Stimulated activated CD8-positive, alpha-beta memory T cell treated with anti-CD3 and anti-CD28 coated beads, Interleukin-4, amount 100 ng/mL, for 48 hours (primary cell): Measurements from ENCODE around the gene MOGAT3.
A peak's percentile ranks its signal among the peaks of the same experiment; 100 is the strongest.

Experiments used
- DNase-seq: peaks from one replicate; pipeline ENCODE4 v3.0.0-alpha.2; 2020

MOGAT3 gene

DNA sequence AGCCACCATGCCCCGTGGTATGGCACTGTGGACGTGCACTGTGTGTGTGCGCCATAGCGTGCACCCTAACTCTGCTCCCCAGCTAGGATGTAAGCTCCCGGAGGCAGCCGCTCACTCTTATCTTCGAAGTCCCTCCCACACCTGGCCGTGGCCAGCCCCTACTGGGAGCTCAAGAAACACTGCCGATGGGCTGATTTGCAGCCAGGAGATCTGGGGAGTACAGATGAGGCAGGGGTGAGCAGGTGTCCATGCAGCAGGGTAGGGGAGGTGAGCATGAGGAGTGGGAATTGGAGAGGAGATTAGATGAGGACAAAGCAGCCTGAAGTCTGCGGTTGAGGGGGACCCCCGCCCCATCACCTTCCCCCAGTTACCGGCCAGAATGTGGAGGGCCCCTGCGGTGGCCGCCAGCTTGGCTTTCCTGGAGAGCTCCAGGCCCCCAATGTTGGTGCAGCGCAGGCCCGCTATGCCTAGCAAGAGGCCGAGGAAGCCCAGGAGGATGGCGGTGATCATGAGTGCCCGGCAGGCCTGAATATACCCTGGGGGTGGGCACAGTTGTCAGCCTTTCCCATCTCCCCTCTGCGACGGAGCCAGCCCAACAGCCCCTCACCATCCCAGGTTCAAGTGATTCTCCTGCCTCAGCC lies 33.2 kb upstream of the MOGAT3 start:
- DNase-seq = no peak

DNA sequence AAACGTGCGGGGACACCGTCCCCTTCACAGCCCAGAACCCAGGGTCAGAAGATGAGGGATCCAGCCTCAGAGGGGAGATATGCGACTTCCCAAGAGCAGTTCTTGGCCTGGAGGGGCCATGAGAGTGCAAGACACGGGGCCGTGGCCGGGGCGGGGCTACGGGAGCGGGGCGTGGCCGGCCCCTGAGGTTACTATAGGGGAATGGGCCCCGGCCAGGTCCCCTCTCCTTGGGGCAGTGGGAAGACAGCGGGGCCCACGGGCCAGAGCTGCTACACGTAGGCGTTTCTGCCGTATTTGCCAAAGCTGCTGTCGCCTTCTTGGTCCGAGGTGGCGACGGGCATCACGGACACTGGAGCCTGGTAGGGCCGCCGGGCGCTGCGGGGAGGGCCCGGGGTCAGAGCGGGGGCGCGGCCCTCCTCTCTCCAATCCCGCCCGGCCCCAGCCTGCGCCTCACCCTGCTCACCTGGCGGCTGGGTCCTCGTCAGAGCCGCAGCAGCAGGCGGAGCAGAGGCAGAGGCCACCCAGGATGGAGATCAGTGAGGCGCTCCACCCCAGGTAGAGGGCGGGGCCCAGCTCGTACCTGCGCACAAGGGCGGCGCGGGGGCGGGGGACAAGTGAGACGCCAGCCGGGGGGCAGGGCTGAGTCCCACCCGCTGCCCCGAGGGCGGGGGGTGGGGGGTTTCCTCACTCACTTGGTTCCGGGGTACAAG lies 31.5 kb upstream of the MOGAT3 start:
- no peak for DNase-seq

DNA sequence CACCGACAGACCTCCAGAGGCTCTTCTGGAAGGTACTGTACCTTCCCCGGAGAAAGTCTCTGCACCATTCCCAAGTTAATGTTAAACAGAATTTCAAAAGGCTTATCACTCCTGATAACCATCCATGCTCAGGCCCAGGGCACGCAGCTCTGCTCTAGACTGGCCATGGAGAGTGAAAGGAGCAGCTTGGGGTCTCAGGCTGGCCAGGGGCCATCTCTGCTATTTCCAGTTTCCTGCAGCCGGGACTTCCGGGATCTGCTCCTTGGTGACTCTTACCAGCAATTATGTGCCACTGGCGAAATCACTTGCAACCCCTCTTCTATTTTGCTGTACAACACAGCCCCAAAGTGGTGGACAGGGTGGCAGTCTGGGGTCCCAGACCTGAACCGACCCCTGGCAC lies 30.8 kb upstream of the MOGAT3 start:
- DNase-seq = no peak

DNA sequence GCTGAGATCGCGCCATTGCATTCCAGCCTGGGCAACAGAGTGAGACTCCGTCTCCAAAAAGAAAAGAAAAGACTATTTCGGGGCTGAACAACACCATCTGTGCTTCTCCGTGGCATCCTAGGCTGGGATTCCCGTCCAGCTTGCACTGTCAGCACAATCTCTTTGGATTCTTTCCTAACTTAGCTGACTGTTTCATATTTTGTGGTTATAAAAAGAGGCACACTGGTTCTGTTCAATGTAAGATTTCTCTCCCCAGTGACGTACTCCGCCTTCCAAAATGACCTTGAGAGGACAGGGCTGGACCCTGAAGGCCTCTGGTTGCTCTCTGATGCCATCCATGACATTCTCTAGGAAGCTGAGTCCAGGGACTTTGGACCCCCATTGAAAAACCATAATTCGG lies 25.9 kb upstream of the MOGAT3 start:
- no peak for DNase-seq

DNA sequence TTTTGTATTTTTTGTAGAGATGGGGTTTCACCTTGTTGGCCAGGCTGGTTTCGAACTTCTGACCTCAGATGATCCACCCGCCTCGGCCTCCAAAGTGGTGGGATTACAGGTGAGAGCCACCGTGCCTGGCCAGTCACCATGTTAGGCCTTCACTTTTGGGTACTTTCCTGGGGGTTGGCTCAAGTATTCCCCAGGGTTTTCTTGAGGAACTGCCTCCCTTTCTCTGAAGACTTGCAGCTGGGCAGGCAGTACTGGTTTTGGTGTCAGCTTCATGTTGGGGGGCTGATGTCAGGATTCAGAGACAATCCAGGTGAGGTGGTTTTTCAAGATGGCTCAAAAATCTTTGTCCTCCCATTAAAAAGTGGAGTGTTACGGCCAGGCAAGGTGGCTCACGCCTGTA lies 24.8 kb upstream of the MOGAT3 start:
- DNase-seq = no peak

DNA sequence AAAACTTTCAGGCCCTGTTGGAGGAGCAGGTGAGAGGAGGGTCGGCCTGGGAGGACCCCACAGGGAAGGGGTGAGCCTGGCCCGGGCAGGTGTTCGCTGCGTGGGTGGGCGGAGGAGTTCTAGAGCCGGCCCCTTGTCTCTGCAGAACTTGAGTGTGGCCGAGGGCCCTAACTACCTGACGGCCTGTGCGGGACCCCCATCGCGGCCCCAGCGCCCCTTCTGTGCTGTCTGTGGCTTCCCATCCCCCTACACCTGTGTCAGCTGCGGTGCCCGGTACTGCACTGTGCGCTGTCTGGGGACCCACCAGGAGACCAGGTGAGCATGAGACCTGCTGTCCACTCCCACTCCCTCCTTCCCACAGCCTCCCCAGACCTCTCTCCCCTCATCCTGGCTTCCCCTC lies 22.7 kb upstream of the MOGAT3 start:
- no peak for DNase-seq

DNA sequence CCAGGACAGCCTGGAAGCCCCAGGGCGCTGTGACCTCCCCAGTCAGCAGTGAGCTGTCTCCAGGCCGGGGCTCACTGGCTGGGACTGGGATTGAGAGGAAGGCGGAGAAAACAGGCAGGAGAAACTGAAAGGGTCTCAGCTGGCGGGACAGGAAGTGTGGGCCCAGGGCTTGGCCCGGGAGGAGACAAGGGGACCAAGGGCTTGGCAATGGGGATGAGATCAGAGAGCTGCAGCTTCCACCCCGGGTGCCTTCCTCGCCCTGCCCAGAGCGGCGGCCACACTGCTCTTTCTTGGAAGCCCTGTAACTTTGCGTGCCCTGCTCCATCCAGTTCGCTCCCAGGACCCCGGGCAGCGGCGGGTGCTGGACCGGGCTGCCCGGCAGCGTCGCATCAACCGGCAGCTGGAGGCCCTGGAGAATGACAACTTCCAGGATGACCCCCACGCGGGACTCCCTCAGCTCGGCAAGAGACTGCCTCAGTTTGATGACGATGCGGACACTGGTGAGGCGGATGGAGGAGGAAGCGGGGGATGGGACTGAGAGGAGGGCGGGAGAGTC lies 21.5 kb upstream of the MOGAT3 start:
- DNase-seq = no peak

DNA sequence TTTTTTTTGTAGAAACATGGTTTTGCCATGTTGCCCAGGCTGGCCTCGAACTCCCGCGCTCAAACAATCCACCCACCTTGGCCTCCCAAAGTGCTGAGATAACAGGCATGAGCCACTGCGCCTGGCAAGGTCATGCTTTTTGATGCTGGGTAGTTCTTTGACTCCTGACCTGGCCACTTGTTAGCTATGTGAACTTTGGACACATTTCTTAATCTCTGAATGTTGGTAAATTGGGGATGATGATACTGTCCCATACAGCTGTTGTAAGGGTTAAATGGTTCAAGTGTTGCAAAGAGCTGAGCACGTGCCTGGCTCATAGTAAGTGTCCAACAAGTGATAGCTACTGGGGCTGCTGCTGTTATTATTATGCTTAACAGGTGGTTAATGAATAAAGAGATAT lies 19.5 kb upstream of the MOGAT3 start:
- no peak for DNase-seq

DNA sequence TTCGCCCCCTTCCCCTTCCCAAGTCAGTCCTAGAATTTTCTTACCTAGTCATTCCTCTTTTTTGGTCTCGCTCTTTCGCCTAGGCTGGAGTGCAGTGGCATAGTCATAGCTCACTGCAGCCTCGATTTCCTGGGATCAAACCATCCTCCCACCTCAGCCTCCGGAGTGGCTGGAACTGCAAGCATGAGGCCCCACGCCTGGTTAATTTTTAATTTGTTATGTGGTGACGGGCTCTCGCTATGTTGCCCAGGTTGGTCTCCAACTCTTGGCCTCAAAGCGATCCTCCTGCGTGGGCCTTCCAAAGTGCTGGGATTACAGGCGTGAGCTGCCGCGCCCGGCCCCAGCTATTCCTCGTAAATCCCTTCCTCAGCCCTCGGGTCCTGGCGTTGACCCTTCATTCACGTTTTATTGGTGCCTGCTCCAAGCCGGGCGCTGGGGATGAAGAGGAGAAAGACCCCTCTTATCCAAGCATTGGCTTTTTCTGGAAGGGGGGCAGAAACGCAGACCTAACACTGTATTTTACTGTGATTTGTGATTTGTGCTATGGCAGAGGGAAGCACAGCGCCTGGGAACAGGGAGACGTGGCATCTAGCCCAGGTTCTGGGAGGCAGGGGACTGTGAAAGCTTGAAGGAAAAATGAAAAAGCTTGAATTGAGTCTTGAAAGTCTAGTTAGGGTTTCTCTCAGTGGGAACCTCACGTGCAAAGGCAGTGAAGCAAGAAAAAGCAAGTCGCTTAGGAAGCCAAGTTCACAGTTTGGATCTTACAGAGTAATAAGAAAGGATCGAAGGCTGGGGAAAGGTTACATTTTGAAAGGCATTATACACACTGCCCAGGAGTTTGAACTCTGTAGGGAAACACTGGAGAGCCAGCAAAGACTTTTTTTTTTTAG lies 17.6 kb upstream of the MOGAT3 start:
- DNase-seq = no peak

DNA sequence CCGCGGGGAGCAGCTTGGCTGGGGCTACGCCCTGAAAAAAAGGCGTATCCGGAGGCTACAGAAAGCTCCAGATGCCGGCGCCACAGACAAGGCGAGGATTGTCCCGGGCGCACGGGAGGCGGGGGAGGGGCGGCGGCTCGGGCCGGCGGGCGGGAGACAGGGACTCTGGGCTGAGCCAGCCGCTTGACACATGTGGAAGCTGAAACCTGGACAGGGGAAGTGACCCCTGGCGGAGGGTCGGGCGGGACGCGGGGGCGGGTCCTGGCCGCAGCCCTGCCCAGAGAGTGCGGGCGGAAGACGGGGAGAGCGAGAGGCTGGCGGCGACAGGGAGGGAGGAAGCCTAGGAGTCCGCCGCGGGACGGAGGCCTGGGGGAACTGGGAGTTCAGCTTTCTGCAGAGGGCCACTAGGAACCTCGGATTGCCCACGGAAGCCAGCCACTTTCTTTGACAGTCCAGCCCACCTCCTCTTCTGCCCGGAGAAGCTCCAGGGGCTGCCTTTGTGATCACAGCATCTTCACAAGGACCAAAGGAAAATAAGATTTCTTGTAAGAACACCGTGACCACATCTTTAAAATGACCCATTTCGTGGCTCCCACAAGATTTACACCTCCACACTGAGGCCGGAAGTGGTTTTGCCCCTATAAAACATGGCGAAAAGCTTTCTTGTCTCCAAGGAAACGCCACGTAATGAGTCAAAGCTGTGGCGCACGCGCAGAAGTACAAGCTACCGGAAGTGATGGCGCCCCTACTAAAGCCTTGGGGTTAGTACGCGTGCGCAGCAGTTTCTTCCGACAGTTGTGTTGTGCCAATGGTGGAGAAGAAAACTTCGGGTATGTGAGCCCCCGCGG lies 16.8 kb upstream of the MOGAT3 start, which contains the start of the genes PLOD3 and ZNHIT1:
Gene PLOD3, minus strand, starts transcription at position 194 of the 848 bp plus-strand sequence. CDS start 307 bp downstream, outside the sequence.
Gene ZNHIT1, plus strand, starts transcription at position 778 of the 848 bp plus-strand sequence. Its CDS starts 31 bp downstream, at position 809.
- peak; percentile 95 for DNase-seq

DNA sequence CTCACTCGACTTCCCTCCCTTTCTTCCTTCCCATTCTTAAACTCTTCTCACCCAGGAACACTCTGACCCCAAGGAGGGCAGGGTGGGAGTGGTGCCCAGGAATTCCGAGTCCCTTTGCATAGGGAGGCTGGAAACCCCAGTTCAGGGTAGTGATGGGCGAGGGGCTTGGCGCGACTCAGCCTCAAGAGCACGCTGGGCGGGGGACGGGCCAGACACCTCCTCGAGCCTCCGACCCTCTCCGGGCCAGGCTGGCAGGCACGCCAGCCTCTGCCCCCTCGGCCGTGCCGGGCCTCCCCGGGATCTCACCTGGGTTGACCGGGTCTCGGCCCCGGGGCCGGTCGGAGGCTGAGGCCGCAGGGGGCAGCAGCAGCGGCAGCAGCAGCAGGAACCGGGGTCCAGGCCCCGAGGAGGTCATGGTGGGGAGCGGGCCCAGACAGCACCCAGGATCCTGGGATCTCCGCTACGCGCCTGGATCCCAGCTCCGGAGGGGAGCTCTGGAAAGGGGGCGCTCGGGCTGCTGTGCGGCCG lies 16.1 kb upstream of the MOGAT3 start:
- DNase-seq = no peak

DNA sequence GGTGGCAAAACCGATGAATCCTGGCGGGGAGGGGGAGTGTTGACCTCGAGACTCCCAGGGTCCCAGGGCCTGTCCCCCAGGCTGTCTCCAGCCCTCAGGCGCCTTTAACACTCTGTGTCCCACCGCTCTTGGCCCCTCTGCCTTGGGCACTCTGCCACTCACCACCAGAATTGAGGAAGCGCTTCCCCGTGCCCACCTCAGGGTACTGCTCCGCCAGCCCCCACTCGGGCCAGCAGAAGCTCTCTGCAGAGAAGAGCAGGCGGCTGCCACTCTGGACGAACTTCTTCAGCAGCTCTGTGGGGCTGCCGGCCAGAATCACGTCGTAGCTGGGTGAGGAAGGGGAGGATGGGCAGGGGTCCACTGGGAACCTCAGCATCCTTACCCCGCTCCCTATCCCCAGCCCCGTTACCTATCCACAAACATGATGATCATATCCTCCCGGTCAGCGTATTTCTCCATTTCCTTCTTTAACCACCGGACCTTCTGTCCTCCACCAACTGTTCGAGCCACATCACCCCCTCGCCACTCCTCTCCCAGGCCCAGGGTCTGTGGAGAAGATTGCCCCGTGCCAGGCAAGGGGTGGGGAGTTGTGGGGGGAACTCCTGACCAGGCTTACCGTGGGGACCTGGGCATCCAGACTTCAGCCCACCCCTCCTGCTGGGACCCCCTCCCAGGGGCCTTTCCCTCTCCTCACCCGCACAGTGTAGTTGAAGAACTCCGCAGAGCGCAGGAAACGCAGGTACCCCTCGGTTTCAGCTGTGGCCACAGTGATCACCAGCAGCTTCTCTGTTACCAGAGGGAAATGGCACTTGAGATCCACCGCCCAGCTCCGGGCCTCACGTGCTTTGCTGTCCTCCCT lies 15.4 kb upstream of the MOGAT3 start:
- peak; percentile 30 for DNase-seq

DNA sequence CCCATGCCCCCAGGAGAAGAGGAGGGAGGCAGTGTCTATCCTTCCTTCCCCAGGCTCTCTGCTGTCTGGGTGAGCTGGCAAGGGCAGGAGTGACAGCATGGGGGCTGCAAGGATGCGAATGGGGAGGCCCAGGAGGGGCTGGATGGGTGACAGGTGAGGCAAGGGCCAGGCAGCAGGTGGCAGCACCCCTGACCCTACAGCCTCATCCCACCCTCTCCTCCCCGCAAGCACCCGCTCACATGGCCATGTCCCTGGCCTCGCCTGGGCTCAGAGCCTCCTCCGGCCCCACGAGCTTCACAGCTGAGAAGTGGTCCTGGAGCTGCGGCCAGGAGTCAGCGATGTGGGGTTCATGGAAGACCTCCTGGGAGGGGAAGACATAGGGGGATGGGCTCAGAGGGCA lies 11.2 kb upstream of the MOGAT3 start:
- no peak for DNase-seq

DNA sequence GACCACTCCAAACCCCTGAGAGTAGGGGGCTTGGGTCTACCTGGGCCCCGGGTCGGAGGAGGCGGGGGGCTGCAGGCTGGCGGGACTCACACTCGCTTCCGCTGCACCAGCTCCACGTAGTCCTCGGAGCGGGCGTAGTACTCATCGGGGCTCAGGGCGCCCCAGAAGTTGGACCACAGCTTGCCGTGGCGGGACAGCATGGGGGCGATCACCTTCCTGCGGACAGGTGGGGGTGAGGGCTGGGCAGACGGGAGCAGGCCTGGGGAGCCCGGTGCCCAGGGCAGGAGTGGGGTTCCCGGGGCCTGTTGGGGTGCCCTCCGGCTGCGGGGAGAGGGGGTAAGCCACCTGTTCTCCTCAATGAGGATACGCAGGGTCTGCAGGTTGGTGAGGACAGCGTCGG lies 10.7 kb upstream of the MOGAT3 start:
- DNase-seq = no peak

DNA sequence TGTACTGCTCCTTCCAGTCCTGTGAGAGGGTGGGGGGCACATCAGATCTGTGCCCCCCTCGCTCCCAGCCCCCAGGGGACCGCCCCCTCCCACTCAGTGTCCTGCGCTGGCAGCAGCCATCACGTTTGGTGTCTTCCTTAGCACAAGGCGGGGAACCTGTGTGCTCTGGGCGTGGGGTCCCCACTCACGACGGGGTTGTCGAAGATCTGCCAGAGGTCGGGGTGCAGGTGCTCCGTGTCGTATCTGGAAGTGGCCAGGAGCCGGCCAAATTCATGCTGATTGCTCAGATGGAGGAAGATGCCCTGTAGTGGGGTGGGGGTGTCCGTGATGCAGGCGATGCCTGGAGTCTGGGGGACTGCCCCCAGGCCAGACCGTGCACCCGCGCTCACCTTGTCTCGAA lies 9.3 kb upstream of the MOGAT3 start:
- DNase-seq = no peak

DNA sequence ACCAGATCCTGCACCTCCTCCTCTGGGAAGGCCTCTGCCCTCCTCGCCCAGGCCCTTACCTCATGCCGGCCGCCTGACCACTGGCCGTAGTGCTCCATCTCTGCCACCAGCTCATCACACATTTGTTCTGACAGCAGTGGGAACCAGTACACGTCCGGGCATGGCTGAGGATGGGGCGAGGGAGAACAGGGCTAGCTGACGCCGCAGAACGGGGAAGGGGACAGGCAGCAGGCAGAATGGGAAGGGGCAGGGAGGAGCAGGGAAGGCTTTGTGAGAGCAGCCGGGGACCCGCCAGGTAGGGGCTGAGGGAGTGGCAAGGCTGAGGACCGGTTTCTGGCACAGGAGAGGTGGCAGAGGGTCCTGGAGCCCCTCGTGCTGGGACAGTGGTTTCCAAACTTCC lies 8.0 kb upstream of the MOGAT3 start:
- DNase-seq = no peak

DNA sequence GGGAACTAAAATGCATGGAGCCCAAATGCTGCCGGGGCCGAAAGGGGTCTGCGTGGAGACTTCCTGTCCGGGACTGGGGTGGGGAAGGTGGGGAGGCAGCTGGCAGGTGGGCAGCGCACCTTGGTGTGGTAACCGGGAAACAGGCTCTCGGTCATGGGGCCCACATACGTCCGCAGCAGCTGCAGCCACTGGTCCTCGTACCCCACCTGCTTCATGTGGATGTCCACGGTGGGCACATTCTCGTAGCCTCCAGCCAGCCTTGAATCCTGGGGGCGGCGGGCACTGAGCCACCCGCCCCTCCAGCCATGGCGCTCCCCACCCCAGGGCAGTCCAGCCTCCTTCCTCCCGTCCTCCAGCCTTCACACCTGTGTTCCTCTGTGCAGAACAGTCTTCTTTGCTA lies 6.6 kb upstream of the MOGAT3 start:
- no peak for DNase-seq

DNA sequence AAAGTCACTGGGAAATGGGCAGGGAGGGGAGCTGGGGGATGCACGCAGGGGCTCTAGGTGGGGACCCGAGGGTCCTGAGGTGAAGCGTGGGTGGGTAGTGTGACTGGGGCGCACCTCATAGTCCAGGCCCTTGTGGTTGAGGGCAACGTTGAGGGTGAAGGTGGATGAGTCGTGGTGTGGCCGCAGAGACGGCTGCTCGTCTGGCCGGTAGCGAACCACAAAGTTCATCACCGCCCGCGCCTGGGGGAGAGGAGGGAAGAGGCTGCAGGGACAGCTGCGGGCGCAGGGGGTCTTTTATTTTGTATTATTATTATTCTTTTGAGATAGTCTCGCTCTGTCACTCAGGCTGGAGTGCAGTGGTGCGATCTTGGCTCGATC lies 5.8 kb upstream of the MOGAT3 start:
- DNase-seq = no peak

DNA sequence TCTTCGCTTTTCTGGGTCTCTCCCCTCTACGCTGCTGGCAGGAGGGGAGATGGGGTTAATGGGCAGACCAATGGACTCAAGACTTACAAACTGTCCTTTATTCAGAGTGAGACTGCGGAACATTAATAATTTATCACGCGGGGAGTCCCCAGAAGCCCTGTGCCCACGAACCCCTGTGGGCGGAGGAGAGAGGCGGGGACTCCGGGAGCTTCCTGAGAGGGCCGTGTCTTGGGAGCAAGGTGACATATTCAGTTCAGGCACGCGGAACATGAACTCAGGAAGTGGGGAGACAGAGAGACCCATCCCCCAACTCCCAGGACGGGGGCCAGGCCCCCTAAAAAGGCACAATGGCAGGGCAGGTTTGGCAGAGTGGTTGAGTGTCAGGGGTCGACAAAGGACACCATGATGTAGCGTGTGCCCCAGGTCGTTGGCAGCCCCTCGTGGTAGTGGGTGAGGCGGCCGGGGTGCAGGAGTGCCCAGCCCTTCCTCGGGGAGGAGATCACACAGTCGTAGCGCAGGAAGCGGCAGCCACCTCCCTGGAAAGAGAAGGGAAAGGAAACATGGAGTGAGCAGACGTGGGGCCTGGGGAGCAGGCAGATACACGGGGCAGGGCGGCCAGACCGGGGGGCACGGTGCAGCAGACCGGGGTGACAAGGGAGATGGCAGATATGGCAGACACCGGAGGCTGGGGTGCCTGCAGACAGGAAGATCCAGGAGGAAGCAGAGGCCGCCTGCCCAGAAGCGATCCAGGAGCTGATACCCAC lies 5.2 kb upstream of the MOGAT3 start:
- no peak for DNase-seq
